Keratinocyte (primary cell): ENCODE results near the gene GSN. TPM values are rescaled to one million over a fixed set of nuclear protein-coding genes. Genes with fewer than 3 reads are reported as not detected.

Experiments
- DNase-seq: peaks from one replicate; pipeline ENCODE4 v3.0.0-alpha.2; 2011; ENCODE audit warnings: low read depth, missing footprints, low spot score
- FAIRE-seq: peaks from 2 replicates; lab custom pipeline; 2011; peaks lifted over from hg19 to GRCh38; lab: Jason Lieb, UNC
- H2AFZ ChIP-seq: 2 replicates; pipeline ENCODE4 v1.6.0; 2012; ENCODE audit warnings: low read length, control low read depth, inconsistent platforms; ENCODE audit not compliant: control insufficient read depth
- H3K27ac ChIP-seq: 2 replicates; pipeline ENCODE4 v1.5.1; 2011; ENCODE audit warnings: low read length; ENCODE audit not compliant: control insufficient read depth, insufficient read depth
- H3K27me3 ChIP-seq: 3 replicates; pipeline ENCODE4 v1.6.0; 2011; ENCODE audit warnings: low read length; ENCODE audit not compliant: control insufficient read depth, insufficient read depth; ENCODE audit errors: extremely low read depth
- H3K36me3 ChIP-seq, 2 experiments: 2 replicates in 1 of 2; 3 replicates in 1 of 2; pipeline ENCODE4 v1.5.1; 2011; ENCODE audit warnings: low read length in 2 of 2, mild to moderate bottlenecking in 1 of 2; ENCODE audit not compliant: control insufficient read depth in 2 of 2, insufficient read depth in 2 of 2; ENCODE audit errors: extremely low read depth in 1 of 2
- H3K4me1 ChIP-seq: 3 replicates; pipeline ENCODE4 v1.5.1; 2011; ENCODE audit warnings: low read length; ENCODE audit not compliant: control insufficient read depth, insufficient read depth; ENCODE audit errors: extremely low read depth
- H3K4me2 ChIP-seq: 3 replicates; pipeline ENCODE4 v1.6.0; 2011; ENCODE audit warnings: low read depth, low read length; ENCODE audit not compliant: control insufficient read depth, insufficient read depth; ENCODE audit errors: extremely low read depth
- H3K4me3 ChIP-seq, 3 experiments: fragments of 200-600 bp in 1 of 3; sonication (generic) in 1 of 3; 2 replicates in 2 of 3; 3 replicates in 1 of 3; pipeline ENCODE4 v1.5.1; 2011 to 2016; ENCODE audit warnings: low read length in 3 of 3, mild to moderate bottlenecking in 3 of 3, control low read depth in 2 of 3, inconsistent platforms in 1 of 3, low read depth in 1 of 3, mixed read lengths in 1 of 3, mixed run types in 1 of 3, moderate library complexity in 1 of 3; ENCODE audit not compliant: control insufficient read depth in 2 of 3, insufficient read depth in 2 of 3; ENCODE audit errors: extremely low read depth in 1 of 3
- H3K79me2 ChIP-seq: 2 replicates; pipeline ENCODE4 v1.6.0; 2012; ENCODE audit warnings: low read length; ENCODE audit not compliant: control insufficient read depth, insufficient read depth
- H3K9ac ChIP-seq: 3 replicates; pipeline ENCODE4 v1.6.0; 2011; ENCODE audit warnings: low read length; ENCODE audit not compliant: control insufficient read depth, insufficient read depth; ENCODE audit errors: extremely low read depth
- H3K9me1 ChIP-seq: 3 replicates; pipeline ENCODE4 v1.6.0; 2011; ENCODE audit warnings: low read length; ENCODE audit not compliant: control insufficient read depth, insufficient read depth; ENCODE audit errors: extremely low read depth
- H3K9me3 ChIP-seq: 2 replicates; pipeline ENCODE4 v1.5.1; 2012; ENCODE audit warnings: low read depth, low read length; ENCODE audit not compliant: control insufficient read depth
- H4K20me1 ChIP-seq: 3 replicates; pipeline ENCODE4 v1.6.0; 2011; ENCODE audit warnings: low read length; ENCODE audit not compliant: control insufficient read depth, insufficient read depth; ENCODE audit errors: extremely low read depth
- CTCF ChIP-seq, 3 experiments: IDR thresholded peaks in 1 of 3; conservative IDR thresholded peaks in 1 of 3; optimal IDR thresholded peaks in 1 of 3; 2 replicates in 2 of 3; 3 replicates in 1 of 3; pipeline versions ENCODE3 to v1.5.1; 2011; ENCODE audit warnings: low read length in 3 of 3, mild to moderate bottlenecking in 3 of 3, moderate library complexity in 2 of 3, control low read depth in 1 of 3, inconsistent platforms in 1 of 3; ENCODE audit not compliant: insufficient read depth in 2 of 3; ENCODE audit errors: extremely low read depth in 1 of 3
- EZH2 ChIP-seq: IDR thresholded peaks from one replicate; pipeline ENCODE4 v1.6.1; 2012; ENCODE audit warnings: inconsistent platforms, mild to moderate bottlenecking, low read length, moderate library complexity
- dilution Hi-C: fragments of 300-500 bp; cut with MboI; formaldehyde crosslinking; loops from one replicate; pipeline ENCODE4 v1.7.0; 2020; ENCODE audit warnings: low sequenced_read_pairs; ENCODE audit not compliant: extremely low pct_ligation_motif_present
- polyA plus RNA-seq, 5 experiments: library from polyadenylated mRNA; depleted of rRNA in 3 of 5; stranded (reverse) in 3 of 5; stranded (forward) in 1 of 5; unstranded in 1 of 5; fragments of >200 nt; gene quantifications; 1 replicate in 1 of 5; 2 replicates in 3 of 5; 3 replicates in 1 of 5; pipeline versions ENCODE4 v1.2.1 to v1.2.3, GENCODE V29; 2011 to 2012; ENCODE audit warnings: missing spikeins in 2 of 5, low read depth in 1 of 5, low replicate concordance in 1 of 5

Gene GSN
- polyA plus RNA-seq, 1 donor (not counting 4 experiments of a cell fraction or from before 2014, with no cell fraction given), result 166 TPM

- Histone ChIP-seq H3K9me3 (no peaks in the 10 kb centered on the region), H3K4me1 (peaks cover 64% of the 10 kb centered on the region), H3K27ac (peak overlapping the region; percentile 100), H3K9ac (peak overlapping the region; percentile 91), H3K27me3 (no peaks in the 10 kb centered on the region), H3K4me2 (peak overlapping the region; percentile 86), H2AFZ (peak overlapping the region; percentile 87), H4K20me1 (no peaks in the 10 kb centered on the region), H3K36me3 (peaks cover 0 to 22% of the 10 kb centered on the region in 2 experiments), H3K9me1 (no peaks in the 10 kb centered on the region), H3K4me3 (peak overlapping the region in 2 of 3 experiments; percentile 41 to 58), H3K79me2 (peaks cover 1% of the 10 kb centered on the region)
- FAIRE-seq, result no peak
- DNase-seq, result peak; percentile 91
- no peak for TF ChIP-seq EZH2
- TF ChIP-seq CTCF (optimal IDR thresholded peaks at IDR 0.05 in 1 of 3, IDR thresholded peaks at IDR 0.05 in 1 of 3, conservative IDR thresholded peaks at IDR 0.05 in 1 of 3; ENCODE audit: extremely low read depth in 1 of 3, insufficient read depth in 2 of 3, low read length in 3 of 3), result peak in 1 of 3 experiments; percentile 15
- dilution Hi-C loops, result no loop called here
These were observed 19.2 kb downstream of the GSN start for GRCh38 chr9:121286973-121287741.

- FAIRE-seq (no peak), DNase-seq (no peak)
- Histone ChIP-seq H3K9me3 (no peaks in the 10 kb centered on the region), H3K27me3 (no peaks in the 10 kb centered on the region), H3K9ac (peak overlapping the region; percentile 91), H3K4me1 (peaks cover 55% of the 10 kb centered on the region), H3K9me1 (no peaks in the 10 kb centered on the region), H3K27ac (peak overlapping the region; percentile 100), H3K36me3 (peaks cover 0 to 22% of the 10 kb centered on the region in 2 experiments), H3K4me3 (peak overlapping the region in 1 of 3 experiments; percentile 7), H2AFZ (peak overlapping the region; percentile 74), H3K79me2 (peaks cover 1% of the 10 kb centered on the region), H4K20me1 (no peaks in the 10 kb centered on the region), H3K4me2 (peak overlapping the region; percentile 74)
- dilution Hi-C loops, result no loop called here
- TF ChIP-seq EZH2 (no peak), CTCF (optimal IDR thresholded peaks at IDR 0.05 in 1 of 3, IDR thresholded peaks at IDR 0.05 in 1 of 3, conservative IDR thresholded peaks at IDR 0.05 in 1 of 3; ENCODE audit: extremely low read depth in 1 of 3, insufficient read depth in 2 of 3, low read length in 3 of 3) (no peak)
These were observed 20.7 kb downstream of the GSN start for GRCh38 chr9:121288673-121289025.
